ENCODE results near the gene BCDIN3D.

DNA sequence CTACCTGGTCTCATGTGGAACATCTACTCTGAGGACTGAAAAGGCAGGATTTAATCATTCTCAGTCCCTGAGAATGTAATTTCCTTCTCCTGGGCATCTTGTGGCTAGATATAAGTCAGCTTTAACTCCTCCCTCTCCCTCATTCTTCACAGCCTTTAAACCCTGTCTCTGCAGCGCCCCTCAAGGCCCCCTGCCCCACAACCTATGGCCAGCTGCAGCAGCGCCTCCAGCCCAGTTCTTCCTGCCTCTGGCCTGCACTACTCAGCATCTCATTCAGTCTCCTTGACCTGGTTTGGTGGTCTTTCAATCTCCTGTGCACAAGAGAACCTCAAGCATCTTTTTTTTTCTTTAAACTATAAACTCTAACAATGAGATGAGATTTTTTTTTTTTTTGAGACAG lies 44.0 kb downstream of the BCDIN3D start:
- TF ChIP-seq, protein P1, sequence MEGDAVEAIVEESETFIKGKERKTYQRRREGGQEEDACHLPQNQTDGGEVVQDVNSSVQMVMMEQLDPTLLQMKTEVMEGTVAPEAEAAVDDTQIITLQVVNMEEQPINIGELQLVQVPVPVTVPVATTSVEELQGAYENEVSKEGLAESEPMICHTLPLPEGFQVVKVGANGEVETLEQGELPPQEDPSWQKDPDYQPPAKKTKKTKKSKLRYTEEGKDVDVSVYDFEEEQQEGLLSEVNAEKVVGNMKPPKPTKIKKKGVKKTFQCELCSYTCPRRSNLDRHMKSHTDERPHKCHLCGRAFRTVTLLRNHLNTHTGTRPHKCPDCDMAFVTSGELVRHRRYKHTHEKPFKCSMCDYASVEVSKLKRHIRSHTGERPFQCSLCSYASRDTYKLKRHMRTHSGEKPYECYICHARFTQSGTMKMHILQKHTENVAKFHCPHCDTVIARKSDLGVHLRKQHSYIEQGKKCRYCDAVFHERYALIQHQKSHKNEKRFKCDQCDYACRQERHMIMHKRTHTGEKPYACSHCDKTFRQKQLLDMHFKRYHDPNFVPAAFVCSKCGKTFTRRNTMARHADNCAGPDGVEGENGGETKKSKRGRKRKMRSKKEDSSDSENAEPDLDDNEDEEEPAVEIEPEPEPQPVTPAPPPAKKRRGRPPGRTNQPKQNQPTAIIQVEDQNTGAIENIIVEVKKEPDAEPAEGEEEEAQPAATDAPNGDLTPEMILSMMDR (IDR thresholded peaks at IDR 0.05; ENCODE audit: low read length), result no peak
- no peak for TF ChIP-seq EZH2 (IDR thresholded peaks at IDR 0.05; ENCODE audit: borderline replicate concordance, low read length)

All from OCI-LY1 (cell line).